Thyroid gland (tissue), 4 donors: ENCODE measurements around the gene DCAF7. TPM values are rescaled to one million over a fixed set of nuclear protein-coding genes. Genes with fewer than 3 reads are reported as not detected.

Experiments used
- DNase-seq, 2 donors: peaks; one replicate each; pipeline ENCODE4 v3.0.0-alpha.2; 2019
- H3K27ac ChIP-seq, 3 donors: fragments of 200-600 bp; sonication (generic); 1 replicate in 2 of 3; 2 replicates in 1 of 3; pipeline ENCODE4 v1.5.1; 2016 to 2019; ENCODE audit warnings: mild to moderate bottlenecking in 1 of 3, moderate library complexity in 1 of 3
- H3K27me3 ChIP-seq: fragments of 200-600 bp; sonication (generic); one replicate; pipeline ENCODE4 v1.5.1; 2019
- H3K36me3 ChIP-seq, 2 donors: fragments of 200-600 bp; sonication (generic); one replicate each; pipeline ENCODE4 v1.5.1; 2016 to 2019
- H3K4me1 ChIP-seq, 2 donors: fragments of 200-600 bp; sonication (generic); one replicate each; pipeline ENCODE4 v1.5.1; 2017 to 2019
- H3K4me3 ChIP-seq, 3 donors: fragments of 200-600 bp; sonication (generic); replicated peaks in 1 of 3; 1 replicate in 2 of 3; 2 replicates in 1 of 3; pipeline ENCODE4 v1.5.1; 2016; ENCODE audit warnings: mild to moderate bottlenecking in 1 of 3
- H3K9me3 ChIP-seq: fragments of 200-600 bp; sonication (generic); one replicate; pipeline ENCODE4 v1.5.1; 2017
- POLR2A ChIP-seq, 2 donors: fragments of 450-650 bp; IDR thresholded peaks; one replicate each; pipeline ENCODE4 v1.6.1; 2017; ENCODE audit warnings: antibody characterized with exemption in 2 of 2, mild to moderate bottlenecking in 2 of 2, moderate library complexity in 1 of 2
- WGBS, 2 donors: methylation state at CpG; one replicate each; pipeline ENCODE4 v1.1.5; 2017; 5-methylcytosine and 5-hydroxymethylcytosine counted together
- intact Hi-C: fragments of 100-400 bp; cut with DNase I; formaldehyde crosslinking; loops from one replicate; pipeline ENCODE4 v1.15.1; 2023
- total RNA-seq, 4 donors: library from RNA; depleted of rRNA; stranded (reverse); fragments of >200 nt; gene quantifications; one replicate each; pipeline ENCODE4 v1.2.3, GENCODE V29; 2016
- TF ChIP-seq, protein P1 (sequence below), 6 experiments: fragments of 200-600 bp in 3 of 6; fragments of 450-650 bp in 3 of 6; sonication (generic) in 3 of 6; IDR thresholded peaks; one replicate each; pipeline ENCODE4 v1.5.1; 2016 to 2019; ENCODE audit warnings: antibody characterized with exemption in 6 of 6, mild to moderate bottlenecking in 2 of 6, inconsistent platforms in 1 of 6, moderate library complexity in 1 of 6

The DCAF7 gene
- total RNA-seq, 4 donors from 2014 or later: 35.1 to 44.8 (median 40.5) TPM

DNA sequence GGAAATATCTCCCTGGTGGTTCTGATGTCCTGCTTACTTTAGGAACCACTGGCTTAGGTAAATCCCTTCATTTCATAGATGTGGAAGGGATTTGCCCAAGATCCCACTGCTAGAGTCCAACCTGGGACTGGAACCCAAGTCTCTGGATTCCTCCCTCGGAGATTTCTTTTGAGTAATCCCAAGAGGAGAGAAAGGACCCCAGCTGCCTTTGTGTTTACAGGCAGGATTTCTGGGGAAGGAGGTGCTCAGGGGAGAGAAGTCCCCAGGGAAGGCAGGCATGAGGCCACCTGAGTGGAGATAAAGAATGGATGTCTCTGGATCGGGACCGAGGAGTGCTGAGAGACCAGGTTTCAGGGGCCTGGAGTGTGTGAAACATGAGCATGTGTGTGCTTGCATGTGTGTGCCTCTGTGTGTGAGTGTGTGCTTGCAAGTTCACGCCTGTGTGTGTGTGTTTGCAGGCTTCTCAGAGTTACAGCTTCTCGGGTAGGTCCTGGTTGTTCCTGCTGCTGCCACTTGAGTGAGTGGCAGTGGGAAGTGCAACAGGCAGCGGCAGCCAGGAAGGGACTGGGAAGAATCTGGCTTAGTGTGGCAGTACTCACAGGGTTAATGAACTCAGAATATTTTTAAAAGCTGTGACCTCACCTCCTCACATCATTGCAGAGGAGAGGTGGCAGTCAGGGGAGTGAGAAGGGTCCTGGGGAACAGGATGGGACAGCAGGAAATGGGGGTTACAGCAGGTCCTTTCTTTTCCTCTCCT is 24.9 kb upstream of the DCAF7 start:
- Histone ChIP-seq H3K9me3 (no peaks in the 10 kb centered on the region), H3K27me3 (no peaks in the 10 kb centered on the region)

DNA sequence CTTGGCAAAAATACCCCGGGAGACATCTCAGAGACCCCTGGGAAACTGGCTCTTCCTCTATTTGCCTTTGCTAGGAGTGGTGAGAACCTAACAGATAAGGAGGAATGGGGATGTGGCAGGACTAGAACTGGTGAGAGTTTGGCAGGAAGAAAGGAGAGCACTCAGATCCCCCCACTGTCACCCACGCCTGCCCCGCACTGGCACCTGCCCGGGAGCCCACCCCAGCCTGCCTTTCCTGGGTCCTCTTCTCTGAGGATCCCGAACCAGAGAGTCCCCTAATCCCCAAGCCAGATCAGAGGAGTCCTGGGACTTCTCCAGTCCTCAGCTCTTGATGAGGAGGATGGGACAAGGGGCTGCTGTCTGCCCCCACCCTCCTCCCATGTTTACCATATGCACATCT is 23.4 kb upstream of the DCAF7 start:
- no peaks in the 10 kb centered on the region for H3K36me3 ChIP-seq
- H3K27ac ChIP-seq: no peak overlapping the region
- TF ChIP-seq, protein P1, sequence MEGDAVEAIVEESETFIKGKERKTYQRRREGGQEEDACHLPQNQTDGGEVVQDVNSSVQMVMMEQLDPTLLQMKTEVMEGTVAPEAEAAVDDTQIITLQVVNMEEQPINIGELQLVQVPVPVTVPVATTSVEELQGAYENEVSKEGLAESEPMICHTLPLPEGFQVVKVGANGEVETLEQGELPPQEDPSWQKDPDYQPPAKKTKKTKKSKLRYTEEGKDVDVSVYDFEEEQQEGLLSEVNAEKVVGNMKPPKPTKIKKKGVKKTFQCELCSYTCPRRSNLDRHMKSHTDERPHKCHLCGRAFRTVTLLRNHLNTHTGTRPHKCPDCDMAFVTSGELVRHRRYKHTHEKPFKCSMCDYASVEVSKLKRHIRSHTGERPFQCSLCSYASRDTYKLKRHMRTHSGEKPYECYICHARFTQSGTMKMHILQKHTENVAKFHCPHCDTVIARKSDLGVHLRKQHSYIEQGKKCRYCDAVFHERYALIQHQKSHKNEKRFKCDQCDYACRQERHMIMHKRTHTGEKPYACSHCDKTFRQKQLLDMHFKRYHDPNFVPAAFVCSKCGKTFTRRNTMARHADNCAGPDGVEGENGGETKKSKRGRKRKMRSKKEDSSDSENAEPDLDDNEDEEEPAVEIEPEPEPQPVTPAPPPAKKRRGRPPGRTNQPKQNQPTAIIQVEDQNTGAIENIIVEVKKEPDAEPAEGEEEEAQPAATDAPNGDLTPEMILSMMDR (IDR thresholded peaks at IDR 0.05): no peak
- no peak for TF ChIP-seq POLR2A (IDR thresholded peaks at IDR 0.05)
- H3K4me1 ChIP-seq: peaks cover 3 to 8% of the 10 kb centered on the region in 2 donors
- 60 to 72% methylated on average over 1 to 5 of the region's 5 CpGs for WGBS, 2 donors
- H3K9me3 ChIP-seq: no peaks in the 10 kb centered on the region
- no peak for DNase-seq
- no peaks in the 10 kb centered on the region for H3K27me3 ChIP-seq
- intact Hi-C loops: no loop called here
- no peak overlapping the region for H3K4me3 ChIP-seq

More for the DNA sequence above, 24.9 kb upstream of the DCAF7 start:
- no peak for TF ChIP-seq POLR2A (IDR thresholded peaks at IDR 0.05)
- TF ChIP-seq, protein P1 (IDR thresholded peaks at IDR 0.05): no peak
- no peak for DNase-seq
- intact Hi-C loops: no loop called here
- Histone ChIP-seq H3K4me3 (no peak overlapping the region), H3K4me1 (peaks cover 3 to 8% of the 10 kb centered on the region in 2 donors), H3K36me3 (no peaks in the 10 kb centered on the region), H3K27ac (no peak overlapping the region)
- WGBS, 2 donors: 39 to 58% methylated on average over 5 to 6 of the region's 6 CpGs

DNA sequence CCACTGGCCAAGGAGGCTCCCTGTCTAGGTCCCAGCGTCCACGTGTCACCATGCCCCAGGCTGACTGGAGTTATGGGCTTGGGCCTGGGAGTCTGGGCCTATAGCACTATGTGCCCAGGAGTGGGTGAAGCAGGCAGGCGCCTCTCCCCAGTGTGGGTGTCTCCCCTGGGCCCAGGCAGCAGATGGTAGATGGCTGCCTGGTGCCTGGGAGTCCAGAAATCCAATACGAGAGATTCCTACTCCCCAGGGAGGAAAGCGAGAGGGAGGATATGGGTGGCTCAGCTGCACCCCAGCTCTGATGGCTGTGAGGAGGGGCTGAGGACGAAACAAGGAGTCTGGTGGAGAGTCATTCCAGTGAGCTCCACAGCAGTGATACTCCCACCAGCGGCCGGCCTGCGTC is 22.1 kb upstream of the DCAF7 start:
- Histone ChIP-seq H3K4me1 (peaks cover 3% of the 10 kb centered on the region in 2 donors), H3K36me3 (no peaks in the 10 kb centered on the region), H3K27ac (no peak overlapping the region), H3K27me3 (no peaks in the 10 kb centered on the region), H3K9me3 (no peaks in the 10 kb centered on the region), H3K4me3 (no peak overlapping the region)
- TF ChIP-seq POLR2A (IDR thresholded peaks at IDR 0.05): no peak
- TF ChIP-seq, protein P1 (IDR thresholded peaks at IDR 0.05): no peak
- no peak for DNase-seq
- 86 to 100% methylated on average over 2 to 9 of the region's 9 CpGs for WGBS, 2 donors
- intact Hi-C loops: no loop called here

- Histone ChIP-seq H3K9me3 (no peaks in the 10 kb centered on the region), H3K27me3 (no peaks in the 10 kb centered on the region), H3K27ac (no peak overlapping the region), H3K4me1 (no peaks in the 10 kb centered on the region), H3K36me3 (no peaks in the 10 kb centered on the region), H3K4me3 (no peak overlapping the region)
- 84 to 85% methylated on average over 5 to 21 of the region's 26 CpGs for WGBS, 2 donors
- DNase-seq: no peak
- TF ChIP-seq POLR2A (IDR thresholded peaks at IDR 0.05): no peak
- TF ChIP-seq, protein P1 (IDR thresholded peaks at IDR 0.05): no peak
- intact Hi-C loops: no loop called here
These were observed 20.3 kb upstream of the DCAF7 start for GRCh38 chr17:63529711-63530556.
